ENCODE data around the gene FAM53A. TPM values are rescaled to one million over a fixed set of nuclear protein-coding genes. Genes with fewer than 3 reads are reported as not detected.
"Not testable (repeated sequence)": the region's sequence is repeated elsewhere in the genome, so short reads cannot be mapped to it uniquely, and the experiment has no call there.

FAM53A gene
- polyA plus RNA-seq, 1 donor, result 1.4 TPM

GRCh38 chr4:1640716-1641503, 43.2 kb downstream of the FAM53A start:
- DNase-seq, result not testable (repeated sequence)

- DNase-seq, result no peak
Measured at GRCh38 chr4:1640190-1640589, 43.9 kb downstream of the FAM53A start.

GRCh38 chr4:1639299-1639868, 44.7 kb downstream of the FAM53A start:
- DNase-seq, result no peak

- DNase-seq, result no peak
Measured at GRCh38 chr4:1638873-1639272, 45.2 kb downstream of the FAM53A start.

GRCh38 chr4:1638272-1638598, 45.9 kb downstream of the FAM53A start:
- DNase-seq, result no peak

- no peak for DNase-seq
Measured at GRCh38 chr4:1637580-1638271, 46.4 kb downstream of the FAM53A start.

- DNase-seq, result no peak
Measured at GRCh38 chr4:1636490-1637211, 47.5 kb downstream of the FAM53A start.

- no peak for DNase-seq
Measured at GRCh38 chr4:1635464-1635863, 48.6 kb downstream of the FAM53A start.

GRCh38 chr4:1633993-1634392, 50.1 kb downstream of the FAM53A start:
- no peak for DNase-seq

- DNase-seq, result no peak
Measured at GRCh38 chr4:1632109-1633104, 51.7 kb downstream of the FAM53A start.

GRCh38 chr4:1631136-1631535, 53.0 kb downstream of the FAM53A start:
- no peak for DNase-seq

GRCh38 chr4:1630266-1630665, 53.8 kb downstream of the FAM53A start:
- no peak for DNase-seq

- DNase-seq, result no peak
Measured at GRCh38 chr4:1629699-1630083, 54.4 kb downstream of the FAM53A start.

- DNase-seq, result no peak
Measured at GRCh38 chr4:1628892-1629698, 55.0 kb downstream of the FAM53A start.

- DNase-seq, result no peak
Measured at GRCh38 chr4:1627417-1628313, 56.4 kb downstream of the FAM53A start.

GRCh38 chr4:1626941-1627340, 57.2 kb downstream of the FAM53A start:
- no peak for DNase-seq

- DNase-seq, result no peak
Measured at GRCh38 chr4:1626151-1626550, 58.0 kb downstream of the FAM53A start.

- no peak for DNase-seq
Measured at GRCh38 chr4:1625600-1626138, 58.4 kb downstream of the FAM53A start.

- no peak for DNase-seq
Measured at GRCh38 chr4:1624519-1624910, 59.6 kb downstream of the FAM53A start.
